SK-N-SH treated with all-trans-retinoic acid at 6 μM for 48 hours (cell line): ENCODE results near the gene TMED5.

Source experiments
- ARNTL ChIP-seq: fragments of 450-650 bp; formaldehyde crosslinking; IDR thresholded peaks from 2 replicates; pipeline ENCODE4 v1.5.0; 2020; ENCODE audit warnings: low read depth, mild to moderate bottlenecking, moderate library complexity, borderline replicate concordance
- BACH2 ChIP-seq: fragments of 250-450 bp; sonication (Bioruptor Pico); IDR thresholded peaks from 2 replicates; pipeline ENCODE4 v1.9.0; 2021; ENCODE audit warnings: mild to moderate bottlenecking, borderline replicate concordance
- CREB5 ChIP-seq: fragments of 250-450 bp; sonication (Bioruptor Pico); IDR thresholded peaks from 2 replicates; pipeline ENCODE4 v1.5.1; 2020; ENCODE audit warnings: low read depth, mild to moderate bottlenecking, moderate library complexity
- CSDC2 ChIP-seq: fragments of 250-450 bp; sonication (Bioruptor Pico); IDR thresholded peaks from 2 replicates; pipeline ENCODE4 v1.5.0; 2020; ENCODE audit warnings: mild to moderate bottlenecking, moderate library complexity
- ISL1 ChIP-seq: fragments of 250-450 bp; sonication (Bioruptor Pico); IDR thresholded peaks from 2 replicates; pipeline ENCODE4 v2.1.2; 2022; ENCODE audit warnings: mild to moderate bottlenecking, moderate library complexity
- RARB ChIP-seq: fragments of 250-450 bp; sonication (Bioruptor Pico); IDR thresholded peaks from 2 replicates; pipeline ENCODE4 v1.8.0; 2021; ENCODE audit warnings: mild to moderate bottlenecking, moderate library complexity
- SNAI2 ChIP-seq: fragments of 250-450 bp; sonication (Bioruptor Pico); IDR thresholded peaks from 2 replicates; pipeline ENCODE4 v1.5.0; 2020; ENCODE audit warnings: mild to moderate bottlenecking, moderate library complexity
- TCF4 ChIP-seq: fragments of 250-450 bp; sonication (Bioruptor Pico); IDR thresholded peaks from 2 replicates; pipeline ENCODE4 v1.8.0; 2021; ENCODE audit warnings: mild to moderate bottlenecking, moderate library complexity, borderline replicate concordance
- ZC3H10 ChIP-seq: fragments of 250-450 bp; sonication (Bioruptor Pico); IDR thresholded peaks from 2 replicates; pipeline ENCODE4 v1.5.1; 2021; ENCODE audit warnings: mild to moderate bottlenecking, moderate library complexity
- ZFP3 ChIP-seq: fragments of 250-450 bp; sonication (Bioruptor Pico); IDR thresholded peaks from 2 replicates; pipeline ENCODE4 v1.5.0; 2020; ENCODE audit warnings: mild to moderate bottlenecking, moderate library complexity
- ZFP30 ChIP-seq: fragments of 450-650 bp; formaldehyde crosslinking; IDR thresholded peaks from 2 replicates; pipeline ENCODE4 v1.5.0; 2022; ENCODE audit warnings: mild to moderate bottlenecking, moderate library complexity
- ZNF565 ChIP-seq: fragments of 450-650 bp; formaldehyde crosslinking; conservative IDR thresholded peaks from 2 replicates; pipeline ENCODE4 v1.5.0; 2020; ENCODE audit warnings: low read depth, mild to moderate bottlenecking, moderate library complexity
- TF ChIP-seq, protein P1 (sequence below): fragments of 250-450 bp; sonication (Bioruptor Pico); IDR thresholded peaks from 2 replicates; pipeline ENCODE4 v1.8.0; 2020; ENCODE audit warnings: mild to moderate bottlenecking, moderate library complexity, borderline replicate concordance
- TF ChIP-seq, protein P2 (sequence below): fragments of 250-450 bp; sonication (Bioruptor Pico); IDR thresholded peaks from 2 replicates; pipeline ENCODE4 v1.8.0; 2021; ENCODE audit warnings: low read depth, mild to moderate bottlenecking, moderate library complexity, borderline replicate concordance

GRCh38 chr1:93180723-93181613, 755 bp upstream of the TMED5 start, which contains the start of gene CCDC18:
- TF ChIP-seq CSDC2 (CRISPR knock-in tag) (no peak), ZFP30 (no peak), RARB (CRISPR knock-in tag) (no peak), CREB5 (CRISPR knock-in tag) (no peak), ARNTL (CRISPR knock-in tag) (no peak), ISL1 (CRISPR knock-in tag) (no peak), ZC3H10 (CRISPR knock-in tag) (no peak), ZNF565 (CRISPR knock-in tag) (no peak), TCF4 (CRISPR knock-in tag) (no peak), BACH2 (CRISPR knock-in tag) (no peak), ZFP3 (CRISPR knock-in tag) (peak; percentile 44; the same call in 1 of the 2 replicates), SNAI2 (no peak)
- TF ChIP-seq, protein P1, sequence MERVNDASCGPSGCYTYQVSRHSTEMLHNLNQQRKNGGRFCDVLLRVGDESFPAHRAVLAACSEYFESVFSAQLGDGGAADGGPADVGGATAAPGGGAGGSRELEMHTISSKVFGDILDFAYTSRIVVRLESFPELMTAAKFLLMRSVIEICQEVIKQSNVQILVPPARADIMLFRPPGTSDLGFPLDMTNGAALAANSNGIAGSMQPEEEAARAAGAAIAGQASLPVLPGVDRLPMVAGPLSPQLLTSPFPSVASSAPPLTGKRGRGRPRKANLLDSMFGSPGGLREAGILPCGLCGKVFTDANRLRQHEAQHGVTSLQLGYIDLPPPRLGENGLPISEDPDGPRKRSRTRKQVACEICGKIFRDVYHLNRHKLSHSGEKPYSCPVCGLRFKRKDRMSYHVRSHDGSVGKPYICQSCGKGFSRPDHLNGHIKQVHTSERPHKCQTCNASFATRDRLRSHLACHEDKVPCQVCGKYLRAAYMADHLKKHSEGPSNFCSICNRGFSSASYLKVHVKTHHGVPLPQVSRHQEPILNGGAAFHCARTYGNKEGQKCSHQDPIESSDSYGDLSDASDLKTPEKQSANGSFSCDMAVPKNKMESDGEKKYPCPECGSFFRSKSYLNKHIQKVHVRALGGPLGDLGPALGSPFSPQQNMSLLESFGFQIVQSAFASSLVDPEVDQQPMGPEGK (CRISPR knock-in tag), result no peak
- TF ChIP-seq, protein P2, sequence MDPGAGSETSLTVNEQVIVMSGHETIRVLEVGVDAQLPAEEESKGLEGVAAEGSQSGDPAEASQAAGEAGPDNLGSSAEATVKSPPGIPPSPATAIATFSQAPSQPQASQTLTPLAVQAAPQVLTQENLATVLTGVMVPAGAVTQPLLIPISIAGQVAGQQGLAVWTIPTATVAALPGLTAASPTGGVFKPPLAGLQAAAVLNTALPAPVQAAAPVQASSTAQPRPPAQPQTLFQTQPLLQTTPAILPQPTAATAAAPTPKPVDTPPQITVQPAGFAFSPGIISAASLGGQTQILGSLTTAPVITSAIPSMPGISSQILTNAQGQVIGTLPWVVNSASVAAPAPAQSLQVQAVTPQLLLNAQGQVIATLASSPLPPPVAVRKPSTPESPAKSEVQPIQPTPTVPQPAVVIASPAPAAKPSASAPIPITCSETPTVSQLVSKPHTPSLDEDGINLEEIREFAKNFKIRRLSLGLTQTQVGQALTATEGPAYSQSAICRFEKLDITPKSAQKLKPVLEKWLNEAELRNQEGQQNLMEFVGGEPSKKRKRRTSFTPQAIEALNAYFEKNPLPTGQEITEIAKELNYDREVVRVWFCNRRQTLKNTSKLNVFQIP (CRISPR knock-in tag), result no peak
